Measurements from ENCODE around the gene ARHGEF28. TPM values are rescaled to one million over a fixed set of nuclear protein-coding genes. Genes with fewer than 3 reads are reported as not detected.

The ARHGEF28 gene
- polyA plus RNA-seq, 4 donors = 42.0 to 57.9 (median 51.4) TPM

DNA sequence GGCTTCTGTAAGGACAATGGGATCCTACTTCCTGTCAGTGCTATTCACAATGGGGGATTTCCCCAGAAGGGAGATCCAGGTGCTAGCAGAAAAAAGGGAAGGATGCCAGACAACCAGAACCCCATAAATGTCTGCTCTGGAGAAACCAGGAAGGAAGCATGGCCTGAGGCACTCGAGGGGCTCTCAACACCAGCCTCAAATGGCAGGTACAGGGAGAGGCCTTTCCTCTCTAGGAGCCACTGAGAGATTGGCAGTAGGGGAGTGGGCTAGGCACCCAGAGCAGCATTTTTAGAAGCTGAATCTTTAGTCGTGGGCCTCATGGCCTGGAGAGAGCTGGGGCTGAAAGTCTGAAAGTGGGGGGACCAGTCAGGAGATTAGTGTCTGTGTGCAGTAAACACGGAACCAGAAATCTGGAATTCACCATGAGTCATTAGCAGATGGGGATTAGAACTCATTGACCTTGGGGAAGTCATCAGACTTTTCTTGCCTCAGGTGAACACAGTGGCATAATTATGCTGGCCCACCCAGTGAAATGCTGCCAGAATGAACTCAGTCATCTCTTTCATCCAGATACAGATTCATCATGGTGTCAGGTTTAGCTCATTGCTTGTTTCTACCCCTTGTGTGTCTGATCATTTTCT is 28.3 kb downstream of the ARHGEF28 start:
- no peak for DNase-seq (ENCODE audit: low read depth in 4 of 4, low spot score in 2 of 4)

GRCh38 chr5:73654819-73655318 is 28.9 kb downstream of the ARHGEF28 start:
- DNase-seq (ENCODE audit: low read depth in 4 of 4, low spot score in 2 of 4) = no peak

- no peak for DNase-seq (ENCODE audit: low read depth in 4 of 4, low spot score in 2 of 4)
Measured at GRCh38 chr5:73655521-73656160, 29.6 kb downstream of the ARHGEF28 start.

DNA sequence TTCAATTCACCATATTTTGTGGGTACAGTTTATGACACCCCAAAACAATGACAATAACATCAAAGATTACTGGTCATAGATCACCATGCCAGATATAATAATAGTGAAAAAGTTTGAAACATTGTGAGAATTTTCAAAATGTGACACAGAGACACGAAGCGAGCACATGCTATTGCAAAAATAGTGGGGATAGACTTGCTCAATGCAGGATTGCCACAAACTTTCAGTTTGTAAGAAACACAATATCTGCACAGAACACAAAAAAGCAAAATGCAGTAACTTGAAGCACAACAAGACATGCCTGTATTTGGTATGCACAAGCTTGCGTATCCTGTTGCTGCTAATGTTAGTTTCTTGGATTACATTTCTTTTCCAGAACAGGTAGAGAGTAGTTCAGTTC is 35.8 kb downstream of the ARHGEF28 start:
- no peak for DNase-seq (ENCODE audit: low read depth in 4 of 4, low spot score in 2 of 4)

- no peak for DNase-seq (ENCODE audit: low read depth in 4 of 4, low spot score in 2 of 4)
Measured at GRCh38 chr5:73663161-73663859, 37.3 kb downstream of the ARHGEF28 start.

DNA sequence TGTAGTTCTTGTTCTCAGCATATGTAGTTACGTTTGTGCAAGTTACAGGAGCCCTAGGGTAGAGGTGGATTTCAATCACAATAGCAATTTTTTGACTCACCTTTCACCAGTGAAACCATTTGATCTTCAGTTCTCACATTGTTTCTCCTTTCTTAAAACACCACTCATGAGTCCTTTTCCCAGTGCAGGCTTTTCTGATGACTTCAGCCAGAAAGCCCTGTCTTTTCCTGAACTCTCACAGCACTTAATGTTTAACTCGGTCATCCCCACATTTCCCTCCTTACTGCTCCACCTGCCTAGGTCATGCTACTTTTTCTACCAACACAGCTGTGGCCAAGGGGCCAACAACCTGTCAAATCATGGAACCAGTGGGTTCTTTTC is 37.9 kb downstream of the ARHGEF28 start:
- DNase-seq (ENCODE audit: low read depth in 4 of 4, low spot score in 2 of 4) = no peak

DNA sequence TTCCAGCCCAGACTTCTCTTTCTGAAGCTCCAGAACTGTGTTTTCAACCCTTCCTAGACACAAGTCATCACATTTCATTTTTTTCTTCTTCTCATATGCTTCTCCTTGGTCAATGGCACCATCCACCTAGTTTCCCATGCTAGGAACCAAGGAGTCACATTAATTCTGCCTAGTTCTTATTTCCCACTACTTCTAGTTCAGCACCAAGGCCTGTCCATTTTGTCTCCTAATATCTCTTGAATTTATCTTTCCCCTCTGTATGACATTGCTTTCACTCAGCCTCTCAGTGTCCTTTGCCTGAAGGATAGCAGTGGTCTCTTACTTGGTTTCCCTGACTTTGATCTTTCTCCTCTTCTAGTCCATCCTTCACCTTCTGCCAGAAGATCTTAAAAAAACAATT is 38.8 kb downstream of the ARHGEF28 start:
- DNase-seq (ENCODE audit: low read depth in 4 of 4, low spot score in 2 of 4) = no peak

GRCh38 chr5:73666891-73667290 is 40.9 kb downstream of the ARHGEF28 start:
- no peak for DNase-seq (ENCODE audit: low read depth in 4 of 4, low spot score in 2 of 4)

- DNase-seq (ENCODE audit: low read depth in 4 of 4, low spot score in 2 of 4) = no peak
Measured at GRCh38 chr5:73668017-73668416, 42.0 kb downstream of the ARHGEF28 start.

DNA sequence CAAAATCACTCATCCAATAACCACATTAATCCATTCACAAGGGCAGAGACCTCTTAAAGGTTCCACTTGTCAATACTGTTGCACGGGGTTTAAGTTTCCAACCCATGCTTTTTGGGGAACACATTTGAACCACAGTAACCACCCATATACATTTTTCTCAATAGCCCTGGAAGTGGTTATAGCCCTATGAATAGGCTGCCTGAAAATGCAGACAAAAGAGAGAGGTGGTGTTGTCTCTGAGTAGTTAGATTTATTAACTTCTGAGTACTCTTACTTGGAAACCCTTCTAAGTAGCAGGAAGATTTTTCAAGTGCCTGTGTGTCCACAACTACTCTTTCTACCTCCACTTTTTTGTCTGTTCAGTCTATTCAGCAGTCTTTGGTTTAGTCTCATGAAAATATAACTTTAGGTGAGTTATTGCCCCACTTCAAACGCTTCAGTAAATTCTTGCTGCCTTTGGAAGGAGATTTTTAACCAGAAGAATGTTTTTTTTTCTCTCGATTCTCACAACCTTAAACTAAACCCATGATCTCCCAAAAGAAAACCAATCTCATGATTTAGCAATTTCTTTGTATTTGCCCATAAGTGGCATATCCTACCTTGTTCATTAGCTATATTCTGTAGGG is 42.6 kb downstream of the ARHGEF28 start:
- DNase-seq (ENCODE audit: low read depth in 4 of 4, low spot score in 2 of 4) = no peak

DNA sequence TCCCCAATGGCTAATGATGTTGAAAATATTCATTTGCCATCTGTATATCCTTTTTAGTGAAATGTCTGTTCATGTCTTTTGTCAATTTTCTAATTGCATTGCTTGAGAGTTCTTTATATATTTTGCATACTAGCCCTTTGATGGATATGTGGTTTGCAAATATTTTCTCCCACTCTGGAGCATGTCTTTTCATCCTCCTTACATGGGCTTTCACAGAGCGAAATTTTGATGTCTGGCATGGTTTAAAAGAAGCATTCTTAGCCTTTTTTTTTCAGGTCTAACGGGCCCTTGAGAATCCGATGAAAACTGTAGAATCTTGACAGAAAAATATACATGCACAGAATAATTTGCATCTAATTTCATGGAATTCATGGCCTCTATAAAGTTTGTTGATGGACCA is 44.7 kb downstream of the ARHGEF28 start:
- no peak for DNase-seq (ENCODE audit: low read depth in 4 of 4, low spot score in 2 of 4)

GRCh38 chr5:73672132-73672531 is 46.1 kb downstream of the ARHGEF28 start:
- no peak for DNase-seq (ENCODE audit: low read depth in 4 of 4, low spot score in 2 of 4)

GRCh38 chr5:73673161-73673591 is 47.2 kb downstream of the ARHGEF28 start:
- DNase-seq (ENCODE audit: low read depth in 4 of 4, low spot score in 2 of 4) = no peak

- no peak for DNase-seq (ENCODE audit: low read depth in 4 of 4, low spot score in 2 of 4)
Measured at GRCh38 chr5:73674669-73675004, 48.6 kb downstream of the ARHGEF28 start.

DNA sequence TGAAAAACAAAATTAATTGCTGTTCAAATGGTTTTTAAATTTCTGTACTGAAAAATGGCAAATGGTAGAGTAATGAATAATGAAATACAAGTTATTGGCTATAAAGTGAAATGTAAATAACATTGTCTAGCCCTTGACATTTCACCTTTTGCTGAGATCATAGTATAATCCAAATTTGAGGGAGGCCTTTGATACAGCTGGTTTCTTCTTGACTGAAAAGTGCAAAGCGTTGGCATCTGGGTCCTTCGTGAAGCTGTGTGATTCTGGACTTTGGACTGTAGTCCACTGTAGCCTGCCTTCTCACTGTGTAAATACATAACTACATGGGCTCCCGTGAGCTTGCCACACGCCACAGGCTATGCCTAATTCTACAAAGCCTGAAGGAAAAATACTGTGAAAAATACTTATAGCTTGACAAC is 52.3 kb downstream of the ARHGEF28 start:
- DNase-seq (ENCODE audit: low read depth in 4 of 4, low spot score in 2 of 4) = no peak

- no peak for DNase-seq (ENCODE audit: low read depth in 4 of 4, low spot score in 2 of 4)
Measured at GRCh38 chr5:73678807-73679206, 52.8 kb downstream of the ARHGEF28 start.

GRCh38 chr5:73682176-73682575 is 56.2 kb downstream of the ARHGEF28 start:
- DNase-seq (ENCODE audit: low read depth in 4 of 4, low spot score in 2 of 4) = no peak

DNA sequence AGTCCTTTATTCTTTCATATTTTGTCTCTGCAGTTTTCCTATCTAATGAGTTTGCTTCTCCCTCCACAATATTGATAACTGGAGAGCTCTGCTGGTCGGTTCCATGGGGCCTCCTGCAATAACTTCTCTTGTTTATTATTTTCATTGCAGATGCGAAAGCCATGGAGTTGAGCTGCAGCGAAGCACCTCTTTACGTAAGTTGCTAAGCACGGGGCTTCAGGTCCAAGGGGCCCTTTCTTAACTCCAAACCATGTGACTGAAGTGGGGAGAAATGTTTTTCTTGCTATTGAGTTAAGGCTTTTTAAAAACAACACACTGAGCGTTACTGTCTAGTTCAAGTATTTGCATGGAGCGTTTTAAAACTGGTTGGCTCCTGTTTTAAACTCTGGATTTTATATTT is 58.7 kb downstream of the ARHGEF28 start:
- DNase-seq (ENCODE audit: low read depth in 4 of 4, low spot score in 2 of 4) = no peak

- no peak for DNase-seq (ENCODE audit: low read depth in 4 of 4, low spot score in 2 of 4)
Measured at GRCh38 chr5:73686912-73687311, 60.9 kb downstream of the ARHGEF28 start.

- no peak for DNase-seq (ENCODE audit: low read depth in 4 of 4, low spot score in 2 of 4)
Measured at GRCh38 chr5:73687357-73687756, 61.4 kb downstream of the ARHGEF28 start.

- no peak for DNase-seq (ENCODE audit: low read depth in 4 of 4, low spot score in 2 of 4)
Measured at GRCh38 chr5:73690015-73690414, 64.0 kb downstream of the ARHGEF28 start.
